GM21447 (cell line): ENCODE data around the gene NUP62.

Experiments used
- ATAC-seq: cut with Tn5 transposase; IDR thresholded peaks from one replicate; pipeline ENCODE4 v1.9.1; 2021; ENCODE audit not compliant: unreplicated experiment

NUP62 gene

GRCh38 chr19:49869484-49870308 is 59.6 kb downstream of the NUP62 start:
- peak; percentile 77 for ATAC-seq

GRCh38 chr19:49869009-49869483 is 60.3 kb downstream of the NUP62 start:
- peak; percentile 5 for ATAC-seq

- ATAC-seq, result peak; percentile 35
Measured at GRCh38 chr19:49866933-49867782, 62.1 kb downstream of the NUP62 start, which contains the start of gene PNKP. Gene PNKP, minus strand, starts transcription at chr19:49867576. Its CDS starts 372 bp downstream, at chr19:49867204.

GRCh38 chr19:49864890-49865289 is 64.4 kb downstream of the NUP62 start:
- ATAC-seq, result no peak

- ATAC-seq, result no peak
Measured at GRCh38 chr19:49863935-49864320, 65.4 kb downstream of the NUP62 start.

- ATAC-seq, result no peak
Measured at GRCh38 chr19:49863254-49863934, 65.9 kb downstream of the NUP62 start.

GRCh38 chr19:49862391-49863253 is 66.7 kb downstream of the NUP62 start:
- no peak for ATAC-seq

- ATAC-seq, result no peak
Measured at GRCh38 chr19:49861541-49862378, 67.5 kb downstream of the NUP62 start.

- ATAC-seq, result no peak
Measured at GRCh38 chr19:49861107-49861506, 68.2 kb downstream of the NUP62 start.

GRCh38 chr19:49860336-49861102 is 68.8 kb downstream of the NUP62 start:
- no peak for ATAC-seq

GRCh38 chr19:49859682-49860335 is 69.5 kb downstream of the NUP62 start:
- no peak for ATAC-seq

GRCh38 chr19:49858088-49858985 is 71.0 kb downstream of the NUP62 start:
- ATAC-seq, result no peak

- no peak for ATAC-seq
Measured at GRCh38 chr19:49857838-49858087, 71.5 kb downstream of the NUP62 start.

GRCh38 chr19:49857061-49857837 is 72.1 kb downstream of the NUP62 start:
- ATAC-seq, result no peak
